ENCODE data around the gene MYO5C.
"Not testable (repeated sequence)": the region's sequence is repeated elsewhere in the genome, so short reads cannot be mapped to it uniquely, and the experiment has no call there.

The MYO5C gene

GRCh38 chr15:52243286-52243685 is 52.3 kb downstream of the MYO5C start:
- no peak for DNase-seq

DNA sequence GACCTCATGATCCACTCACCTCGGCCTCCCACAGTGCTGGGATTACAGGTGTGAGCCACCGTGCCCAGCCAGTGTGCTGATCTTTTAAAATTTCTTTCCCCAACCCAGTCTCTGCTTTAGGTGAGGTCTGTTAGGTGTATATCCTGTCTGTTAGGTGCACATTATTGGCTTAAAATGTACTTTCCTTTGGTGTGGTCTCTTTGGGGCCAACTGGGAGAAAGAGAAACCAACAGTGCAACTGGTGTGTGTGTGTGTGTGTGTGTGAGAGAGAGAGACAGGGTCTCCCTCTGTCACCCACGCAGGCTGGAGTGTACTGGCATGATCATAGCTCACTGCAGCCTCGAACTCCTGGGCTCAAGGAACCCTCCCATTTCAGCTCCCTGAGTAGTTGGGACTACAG is 54.1 kb downstream of the MYO5C start:
- no peak for DNase-seq

DNA sequence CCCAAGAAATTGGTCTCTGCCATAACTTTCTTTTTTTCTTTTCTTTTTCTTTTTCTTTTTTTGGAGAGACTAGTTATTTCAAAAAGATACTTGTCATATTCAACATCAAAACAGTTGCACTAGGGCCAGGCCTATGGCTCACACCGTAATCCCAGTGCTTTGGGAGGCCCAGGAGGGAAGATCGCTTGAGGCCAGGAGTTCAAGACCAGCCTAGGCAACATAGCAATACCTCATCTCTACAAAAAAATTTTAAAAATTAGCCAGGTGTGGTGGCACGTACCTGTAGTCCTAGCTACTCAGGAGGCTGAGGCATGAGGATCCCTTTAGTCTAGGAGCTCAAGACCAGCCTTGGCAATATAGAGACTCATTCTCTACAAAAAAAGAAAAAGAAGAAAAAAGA is 55.4 kb downstream of the MYO5C start:
- no peak for DNase-seq

GRCh38 chr15:52238989-52239525 is 56.5 kb downstream of the MYO5C start:
- DNase-seq: not testable (repeated sequence)

DNA sequence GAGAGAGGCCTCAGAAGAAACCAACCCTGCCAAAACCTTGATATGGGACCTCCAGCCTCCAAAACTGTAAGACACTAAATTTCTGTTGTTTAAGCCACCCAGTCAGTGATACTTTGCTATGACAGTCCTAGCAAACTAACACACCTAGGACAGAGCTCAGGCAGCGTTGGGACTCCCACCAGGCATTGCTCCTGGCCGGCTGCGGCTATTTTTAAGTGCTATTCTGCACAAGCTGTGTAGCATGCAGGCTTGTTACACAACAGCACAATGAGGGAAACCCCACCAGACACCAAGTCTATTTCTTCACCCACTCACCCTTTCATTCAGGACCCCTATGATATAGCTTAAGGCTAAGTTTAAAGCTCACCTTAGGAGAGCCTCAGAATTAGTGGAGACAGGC is 57.5 kb downstream of the MYO5C start:
- DNase-seq: no peak

GRCh38 chr15:52236013-52236412 is 59.6 kb downstream of the MYO5C start:
- DNase-seq: no peak

- no peak for DNase-seq
Measured at GRCh38 chr15:52234596-52235541, 60.7 kb downstream of the MYO5C start.

DNA sequence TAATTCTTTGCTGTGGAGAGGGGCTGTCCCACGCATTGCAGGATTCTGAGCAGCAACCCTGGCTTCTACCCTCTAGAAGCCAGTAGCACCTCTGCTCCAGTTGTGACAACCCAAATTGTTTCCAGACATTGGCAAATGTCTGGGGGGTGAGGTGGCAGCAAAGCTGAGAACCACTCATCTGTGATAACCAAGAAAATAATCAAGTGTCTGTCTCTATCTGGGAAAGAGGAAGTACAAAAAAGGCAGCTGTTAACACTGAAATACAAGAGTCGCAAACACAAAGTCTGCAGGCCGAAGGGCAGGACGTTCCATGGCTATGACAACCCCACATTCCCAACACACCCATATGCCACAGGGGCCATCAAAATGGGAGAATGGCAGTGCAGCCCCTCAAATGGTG is 62.2 kb downstream of the MYO5C start:
- DNase-seq: no peak

- no peak for DNase-seq
Measured at GRCh38 chr15:52232327-52232726, 63.3 kb downstream of the MYO5C start.

DNA sequence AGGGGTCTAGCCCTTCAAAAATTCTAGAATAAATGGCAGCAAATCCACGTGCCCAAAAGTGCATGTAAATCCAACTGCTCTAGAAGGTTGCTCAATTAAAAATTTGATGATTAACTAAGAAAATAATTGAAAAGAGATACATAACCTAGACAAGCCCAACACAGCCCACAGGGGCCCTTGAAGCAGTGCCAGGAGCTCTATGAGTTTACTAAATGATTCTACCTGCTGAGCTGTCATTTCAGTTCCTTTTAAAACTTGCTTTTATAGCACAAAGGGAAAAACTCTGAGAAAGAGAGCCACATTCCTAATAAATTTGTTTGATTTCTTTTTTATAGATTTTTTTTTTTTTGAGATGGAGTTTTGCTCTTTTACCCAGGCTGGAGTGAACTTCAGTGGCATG is 65.5 kb downstream of the MYO5C start:
- no peak for DNase-seq

DNA sequence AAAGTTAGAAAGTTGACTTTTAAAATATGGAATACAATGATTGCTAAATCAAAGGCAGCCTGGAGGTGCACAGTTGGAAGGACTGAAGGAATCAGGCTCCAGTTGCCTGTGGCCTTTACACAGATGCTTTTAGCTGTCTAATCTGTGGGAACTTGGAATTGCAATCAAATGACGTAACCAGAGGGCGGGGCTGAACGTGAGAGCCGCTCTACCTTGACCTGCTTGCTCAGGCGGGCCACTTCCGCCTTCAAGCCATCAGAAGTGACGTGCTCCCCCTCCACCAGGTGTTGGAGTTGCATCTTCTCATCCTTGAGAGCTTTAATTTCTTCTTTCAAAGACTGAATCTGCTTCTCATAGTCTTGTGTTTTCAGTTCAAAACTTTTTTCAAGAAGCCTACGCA is 66.7 kb downstream of the MYO5C start:
- DNase-seq: no peak

- peak; percentile 73 for DNase-seq
Measured at GRCh38 chr15:52227456-52227855, 68.1 kb downstream of the MYO5C start.

DNA sequence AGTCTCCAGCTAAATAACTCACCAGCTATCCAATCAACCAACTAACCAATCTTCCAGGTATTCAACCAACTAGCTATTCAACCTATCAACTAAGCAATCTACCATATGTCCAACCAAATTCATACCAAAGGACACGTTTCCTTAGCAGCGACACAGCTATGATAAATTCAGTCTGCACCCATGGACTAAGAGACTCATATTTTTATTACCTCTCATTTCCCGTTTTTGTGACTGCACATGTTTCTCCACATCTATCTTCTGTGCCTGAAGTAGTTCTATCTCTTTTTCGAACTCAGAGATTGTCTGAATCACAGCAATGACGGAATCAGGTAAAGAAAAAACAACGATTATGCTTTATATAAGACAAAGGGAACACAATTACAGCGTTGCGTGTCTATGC is 70.4 kb downstream of the MYO5C start:
- DNase-seq: no peak

GRCh38 chr15:52224211-52224610 is 71.4 kb downstream of the MYO5C start:
- DNase-seq: no peak

DNA sequence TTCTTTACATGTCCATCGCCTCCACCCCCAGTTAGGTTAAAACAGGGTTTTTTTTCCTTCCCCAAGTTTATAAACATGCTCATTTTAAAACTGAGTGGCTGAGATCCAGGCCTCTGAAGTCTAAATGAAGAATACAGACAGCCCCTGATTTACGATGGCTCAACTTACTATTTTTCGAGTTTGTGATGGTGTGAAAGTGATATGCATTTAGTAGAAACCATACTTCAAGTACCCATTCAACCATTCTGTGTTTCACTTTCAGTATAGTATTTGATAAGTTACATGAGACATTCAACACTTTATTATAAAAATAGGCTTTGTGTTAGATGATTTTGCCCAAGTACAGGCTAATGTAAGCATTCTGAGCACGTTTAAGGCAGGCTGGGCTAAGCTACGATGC is 73.9 kb downstream of the MYO5C start:
- DNase-seq: no peak

DNA sequence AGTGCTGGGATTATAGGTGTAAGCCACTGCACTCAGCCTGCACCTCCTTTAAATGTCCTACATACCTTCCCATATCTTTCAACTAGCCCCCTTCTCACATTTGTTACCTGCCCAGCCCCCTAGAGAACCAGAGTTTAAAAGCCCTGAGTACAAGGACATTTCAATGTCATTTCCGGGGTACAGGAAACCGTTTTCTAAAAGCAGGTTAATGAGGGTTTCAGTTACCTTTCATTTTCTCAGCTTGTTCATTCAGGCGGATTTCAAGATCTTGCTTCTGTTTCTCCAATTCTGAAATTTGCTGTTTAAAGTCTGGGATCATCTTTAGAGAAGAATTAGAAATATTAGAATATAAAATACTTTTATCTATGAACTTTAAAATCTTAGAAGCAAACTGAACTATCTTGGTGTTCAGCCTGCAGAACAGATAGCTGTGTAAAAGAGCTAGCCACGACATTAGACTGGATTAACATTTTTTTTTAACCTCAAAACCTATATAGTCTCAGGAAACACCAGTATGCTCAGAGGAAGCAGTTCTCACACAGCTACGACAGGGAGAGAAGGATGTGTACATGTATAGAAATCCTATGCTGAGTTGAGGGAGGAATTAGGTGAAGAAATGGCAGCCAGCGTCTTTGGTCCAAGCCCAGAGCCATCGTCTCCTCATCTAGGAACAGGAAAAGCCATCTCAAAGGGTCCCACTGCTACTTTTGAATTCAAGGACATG is 74.5 kb downstream of the MYO5C start:
- DNase-seq: no peak

- no peak for DNase-seq
Measured at GRCh38 chr15:52220251-52220650, 75.4 kb downstream of the MYO5C start.

DNA sequence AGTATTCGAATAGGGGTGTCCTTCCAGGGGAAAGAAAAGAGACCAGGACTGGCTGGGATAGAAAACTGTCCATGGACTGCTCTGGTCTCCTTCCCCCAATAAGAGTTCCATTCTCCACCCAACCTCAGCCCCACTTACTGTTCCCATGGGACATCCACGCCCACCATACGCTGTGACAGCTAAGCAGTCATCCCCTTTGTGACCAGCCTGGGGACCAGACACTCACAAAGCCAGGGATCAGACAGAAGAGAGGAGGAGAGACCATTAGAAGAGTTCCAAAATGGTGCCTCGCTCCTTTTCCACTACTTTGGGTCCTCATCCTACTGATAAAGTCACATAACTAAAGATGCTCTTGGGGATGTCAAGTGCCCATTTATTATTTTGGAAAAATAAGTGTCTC is 76.8 kb downstream of the MYO5C start:
- DNase-seq: no peak

DNA sequence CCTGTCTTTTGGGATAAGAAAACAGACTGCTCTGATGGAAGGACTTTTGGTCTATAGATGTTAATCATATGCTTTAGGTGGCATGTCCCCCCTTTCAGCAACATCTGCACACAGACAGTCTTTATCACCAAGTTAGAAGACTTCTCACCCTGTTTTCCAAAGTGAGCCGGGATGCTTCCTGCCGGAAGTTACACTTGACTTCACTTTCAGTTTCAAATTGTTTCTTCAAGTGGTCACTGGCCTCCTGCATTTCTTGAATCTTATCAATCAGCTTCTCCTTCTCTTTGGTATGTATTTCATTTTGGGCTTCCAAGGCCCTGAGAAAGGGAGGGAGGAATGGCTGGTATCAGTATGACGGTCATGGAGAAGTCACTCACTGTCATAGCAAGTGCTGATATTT is 77.2 kb downstream of the MYO5C start:
- no peak for DNase-seq

DNA sequence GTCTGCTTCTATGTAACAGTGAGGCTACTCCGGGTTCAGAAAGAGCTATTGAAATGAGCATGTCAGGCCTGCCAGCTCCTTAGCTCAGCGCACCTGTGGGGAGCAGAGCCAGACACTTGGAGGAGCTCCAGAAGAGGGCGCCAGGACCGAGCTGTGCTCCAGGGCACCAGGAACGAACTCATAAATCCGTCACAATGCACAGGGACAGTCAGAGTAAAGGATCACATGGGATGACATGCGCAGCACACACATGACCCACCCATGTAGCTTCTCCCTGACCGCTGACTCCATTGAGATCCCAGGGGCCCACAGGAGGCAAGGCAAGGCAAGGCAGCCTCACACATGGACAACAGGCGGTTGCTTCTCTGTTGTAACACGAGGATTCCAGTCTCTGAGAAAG is 78.4 kb downstream of the MYO5C start:
- no peak for DNase-seq

- DNase-seq: no peak
Measured at GRCh38 chr15:52214553-52214952, 81.1 kb downstream of the MYO5C start.

DNA sequence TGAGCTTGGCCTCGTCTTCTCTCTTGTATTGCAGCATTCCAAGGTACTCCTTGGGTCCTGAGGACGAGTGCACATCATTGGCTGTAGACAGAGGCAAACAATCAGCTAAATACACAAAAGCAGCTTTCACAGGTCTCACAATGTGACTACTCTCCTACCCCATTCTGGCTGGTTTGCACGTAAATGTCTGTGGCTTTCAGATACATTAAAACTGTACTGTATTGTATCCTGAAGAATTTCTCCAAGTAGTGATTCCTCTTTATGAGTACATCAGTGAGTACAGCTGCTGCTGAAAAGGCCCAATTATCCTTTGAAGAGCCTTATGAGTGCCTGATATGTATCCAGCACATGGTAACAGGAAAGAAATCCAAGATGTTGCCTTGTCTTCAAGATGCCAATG is 82.4 kb downstream of the MYO5C start:
- DNase-seq: no peak

DNA sequence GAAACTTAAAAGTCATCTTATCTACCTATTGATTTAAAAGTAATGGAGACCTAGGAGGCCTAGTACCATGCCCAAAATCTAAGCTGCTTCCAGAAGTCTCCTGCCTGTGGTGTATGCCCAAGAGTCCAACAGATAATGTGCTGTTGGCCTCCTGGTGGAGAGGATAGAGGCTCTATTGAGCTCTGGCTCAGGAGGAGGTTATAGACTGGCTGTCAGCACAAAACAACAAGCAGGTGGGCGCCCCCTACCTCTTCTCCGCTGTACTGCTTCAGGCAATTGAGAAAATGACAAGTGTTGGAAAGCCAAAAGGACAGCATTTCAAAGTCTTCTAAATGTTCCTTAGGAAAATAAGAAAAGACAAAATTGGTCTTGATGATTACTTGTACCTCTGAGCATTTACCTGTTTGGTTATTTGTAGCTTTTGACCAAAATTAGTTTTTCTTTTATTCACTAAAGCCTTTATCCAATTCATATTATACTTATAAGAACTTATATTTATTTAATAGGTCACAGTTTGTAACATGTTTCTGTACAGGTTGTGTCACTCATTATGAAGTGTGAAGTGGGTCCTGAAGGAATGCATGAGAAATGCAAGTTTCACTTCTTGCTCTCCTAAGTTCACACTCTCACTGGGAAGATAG is 87.2 kb downstream of the MYO5C start:
- peak; percentile 35 for DNase-seq

- no peak for DNase-seq
Measured at GRCh38 chr15:52207191-52207590, 88.4 kb downstream of the MYO5C start.

All from NCI-H1694 (cell line).